Right ventricle myocardium inferior (tissue), 1 donor: Measurements from ENCODE around the gene KIDINS220. TPM values are rescaled to one million over a fixed set of nuclear protein-coding genes. Genes with fewer than 3 reads are reported as not detected.

Experiments
- ATAC-seq: fragments of 200-7000 bp; cut with Tn5 transposase; one replicate; pipeline ENCODE4 v1.9.1; 2020; ENCODE audit warnings: mild to moderate bottlenecking, moderate library complexity
- DNase-seq: peaks from one replicate; pipeline ENCODE4 v3.0.0; 2021; ENCODE audit errors: missing footprints
- intact Hi-C: fragments of 100-400 bp; cut with DNase I; formaldehyde crosslinking; loops from one replicate; pipeline ENCODE4 v1.11.0; 2022
- total RNA-seq: library from RNA; stranded (reverse); fragmentation: NEBNext Ultra II Directional; extraction: Animal tissue kit (Norgen Biotek cat#: 25700); gene quantifications from one replicate; pipeline ENCODE4 v1.2.1, GENCODE V29; 2021
- donor health status: DM: no; HTN: yes; CAD: no; lungs with severe emphysema.

The KIDINS220 gene
- total RNA-seq, 1 donor from 2014 or later = 49.0 TPM

DNA sequence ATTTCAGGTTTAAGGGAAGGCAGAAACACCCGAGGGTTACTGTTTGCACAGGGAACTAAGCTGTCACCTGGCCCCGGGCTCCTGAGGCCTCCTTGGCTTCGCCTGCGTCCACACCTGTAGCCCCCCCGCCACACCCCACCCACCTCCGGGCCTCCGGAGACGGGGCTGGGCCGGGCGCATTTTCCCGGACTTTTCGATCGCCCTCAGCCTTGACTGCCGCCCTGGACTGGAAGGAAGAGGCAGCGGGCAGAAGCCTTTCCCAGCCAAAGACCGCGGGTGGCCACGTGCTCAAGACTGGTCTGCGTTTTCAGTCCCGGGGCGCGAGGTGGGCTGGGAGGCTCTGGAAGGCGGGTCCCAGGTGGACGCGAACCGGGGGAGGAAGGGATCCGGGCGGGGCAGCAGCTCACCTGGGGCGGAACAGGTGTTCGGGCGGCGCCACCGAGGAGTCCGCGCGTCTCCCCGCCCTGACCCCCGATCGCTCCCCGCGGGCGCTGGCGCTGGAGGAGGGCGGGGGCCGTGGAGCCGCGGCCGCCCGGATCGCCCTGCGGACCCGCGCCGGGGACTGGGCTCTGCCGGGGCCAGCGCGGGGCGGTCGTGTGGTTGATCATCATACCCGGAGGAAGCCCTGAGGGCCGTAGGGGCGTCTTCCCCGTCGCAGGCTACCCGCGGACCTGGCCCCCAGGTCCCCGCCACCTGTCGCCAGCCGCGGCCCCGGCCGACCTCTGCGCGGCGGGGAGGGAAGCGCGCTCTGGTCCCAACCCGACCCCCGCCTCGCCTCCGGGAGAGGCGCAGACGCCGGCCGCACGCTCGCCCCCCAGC, 152.3 kb downstream of the KIDINS220 start:
- ATAC-seq (no peak), DNase-seq (peak; percentile 86)
- intact Hi-C loops = loop anchor here (5.0 to 10.0 kb wide), 8 partner anchors 250 to 1590 kb away; no protein-coding TSS in a partner anchor

DNA sequence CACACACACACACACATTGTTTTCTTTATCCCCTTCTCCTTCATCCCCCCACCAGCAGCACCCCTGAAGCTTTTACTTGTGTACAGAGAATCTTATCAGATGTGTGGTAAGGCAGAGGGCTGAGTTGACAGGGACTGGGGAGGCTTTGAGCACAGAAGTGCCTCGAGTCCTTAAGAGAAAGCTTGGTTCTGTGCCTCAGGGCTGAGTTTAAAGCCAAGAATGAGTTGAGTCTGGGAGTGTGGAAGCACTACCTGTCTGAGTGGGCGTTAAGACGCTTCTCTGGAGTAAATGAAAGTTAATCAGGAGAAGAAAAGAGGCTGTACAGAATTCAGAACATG, 152.9 kb downstream of the KIDINS220 start:
- intact Hi-C loops = loop anchor here (5.0 to 10.0 kb wide), 7 partner anchors 250 to 1590 kb away; no protein-coding TSS in a partner anchor
- ATAC-seq = no peak
- DNase-seq = no peak

DNA sequence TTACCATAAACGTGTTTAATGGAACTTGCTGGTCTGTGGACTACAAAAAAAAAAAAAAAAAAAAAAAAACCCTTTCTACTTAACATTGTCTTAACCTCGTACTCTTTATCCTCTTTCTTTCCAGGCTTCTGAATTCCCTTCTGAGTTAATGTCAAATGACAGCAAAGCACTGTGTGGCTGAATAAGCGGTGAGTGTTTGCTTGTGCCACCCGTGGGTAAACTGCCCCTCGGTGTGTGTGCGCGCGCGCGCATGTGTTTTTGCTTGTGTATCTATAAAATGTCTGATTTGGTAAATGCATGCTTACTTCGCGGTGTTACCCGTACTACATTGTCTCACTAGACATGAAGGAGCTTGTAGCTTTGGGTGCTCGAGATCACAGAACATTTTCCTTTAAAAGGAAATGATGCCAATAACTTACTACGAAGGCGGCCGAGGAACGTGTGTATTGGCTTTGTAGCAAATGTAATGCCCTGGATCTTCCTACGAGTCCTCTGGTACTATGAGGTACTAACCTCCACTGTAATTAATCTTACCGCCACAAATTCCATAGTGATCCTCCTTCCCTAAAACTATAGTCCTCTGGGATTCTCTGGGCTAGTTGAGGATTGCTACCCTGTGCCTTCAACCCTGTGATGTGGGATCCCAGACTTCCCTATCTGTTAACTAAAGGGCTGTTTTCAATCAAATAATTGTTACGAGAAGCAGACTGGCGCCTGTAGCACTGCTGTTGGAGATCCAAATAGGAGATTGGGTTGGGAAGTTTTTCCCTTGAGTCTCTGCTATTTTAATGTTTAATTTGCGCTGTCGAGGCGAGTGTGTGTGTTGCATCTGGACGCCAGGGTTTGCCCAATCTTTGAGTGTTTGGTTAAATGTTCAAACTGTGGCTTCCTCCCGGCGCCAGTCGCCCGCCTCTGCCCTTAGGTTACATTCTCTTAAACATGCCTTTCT, 154.4 kb downstream of the KIDINS220 start:
- DNase-seq = peak; percentile 80

DNA sequence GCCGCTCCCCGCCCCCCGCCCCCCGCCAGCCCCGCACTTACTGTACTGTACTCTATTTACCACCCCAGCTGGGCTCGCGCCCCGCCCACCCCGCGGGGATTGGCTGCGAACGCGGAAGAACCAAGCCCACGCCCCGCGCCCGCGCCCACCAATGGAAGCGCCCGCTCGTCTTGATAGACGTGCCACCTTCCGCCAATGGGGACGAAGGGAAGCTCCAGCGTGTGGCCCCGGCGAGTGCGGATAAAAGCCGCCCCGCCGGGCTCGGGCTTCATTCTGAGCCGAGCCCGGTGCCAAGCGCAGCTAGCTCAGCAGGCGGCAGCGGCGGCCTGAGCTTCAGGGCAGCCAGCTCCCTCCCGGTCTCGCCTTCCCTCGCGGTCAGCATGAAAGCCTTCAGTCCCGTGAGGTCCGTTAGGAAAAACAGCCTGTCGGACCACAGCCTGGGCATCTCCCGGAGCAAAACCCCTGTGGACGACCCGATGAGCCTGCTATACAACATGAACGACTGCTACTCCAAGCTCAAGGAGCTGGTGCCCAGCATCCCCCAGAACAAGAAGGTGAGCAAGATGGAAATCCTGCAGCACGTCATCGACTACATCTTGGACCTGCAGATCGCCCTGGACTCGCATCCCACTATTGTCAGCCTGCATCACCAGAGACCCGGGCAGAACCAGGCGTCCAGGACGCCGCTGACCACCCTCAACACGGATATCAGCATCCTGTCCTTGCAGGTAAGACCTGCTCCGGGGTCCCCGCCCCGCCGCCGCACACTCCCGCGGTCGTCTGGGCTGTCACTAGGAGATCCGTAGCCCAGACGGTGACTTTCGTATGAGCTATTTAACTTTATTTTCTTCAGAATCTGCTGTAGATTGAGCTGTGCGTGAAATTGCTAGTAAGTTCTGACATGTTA, 155.4 kb downstream of the KIDINS220 start, which contains the start of gene ID2:
Gene ID2, plus strand, starts transcription at position 271 of the 907 bp plus-strand sequence. Its CDS starts 110 bp downstream, at position 381.
- intact Hi-C loops = loop anchor here (2.0 to 10.0 kb wide), 8 partner anchors 157 to 1587 kb away; no protein-coding TSS in a partner anchor
- ATAC-seq = peak; percentile 87
- peak; percentile 100 for DNase-seq

More for the DNA sequence above, 154.4 kb downstream of the KIDINS220 start:
- no peak for ATAC-seq
- intact Hi-C loops = loop anchor here (2.0 to 10.0 kb wide), 8 partner anchors 158 to 1588 kb away; no protein-coding TSS in a partner anchor

DNA sequence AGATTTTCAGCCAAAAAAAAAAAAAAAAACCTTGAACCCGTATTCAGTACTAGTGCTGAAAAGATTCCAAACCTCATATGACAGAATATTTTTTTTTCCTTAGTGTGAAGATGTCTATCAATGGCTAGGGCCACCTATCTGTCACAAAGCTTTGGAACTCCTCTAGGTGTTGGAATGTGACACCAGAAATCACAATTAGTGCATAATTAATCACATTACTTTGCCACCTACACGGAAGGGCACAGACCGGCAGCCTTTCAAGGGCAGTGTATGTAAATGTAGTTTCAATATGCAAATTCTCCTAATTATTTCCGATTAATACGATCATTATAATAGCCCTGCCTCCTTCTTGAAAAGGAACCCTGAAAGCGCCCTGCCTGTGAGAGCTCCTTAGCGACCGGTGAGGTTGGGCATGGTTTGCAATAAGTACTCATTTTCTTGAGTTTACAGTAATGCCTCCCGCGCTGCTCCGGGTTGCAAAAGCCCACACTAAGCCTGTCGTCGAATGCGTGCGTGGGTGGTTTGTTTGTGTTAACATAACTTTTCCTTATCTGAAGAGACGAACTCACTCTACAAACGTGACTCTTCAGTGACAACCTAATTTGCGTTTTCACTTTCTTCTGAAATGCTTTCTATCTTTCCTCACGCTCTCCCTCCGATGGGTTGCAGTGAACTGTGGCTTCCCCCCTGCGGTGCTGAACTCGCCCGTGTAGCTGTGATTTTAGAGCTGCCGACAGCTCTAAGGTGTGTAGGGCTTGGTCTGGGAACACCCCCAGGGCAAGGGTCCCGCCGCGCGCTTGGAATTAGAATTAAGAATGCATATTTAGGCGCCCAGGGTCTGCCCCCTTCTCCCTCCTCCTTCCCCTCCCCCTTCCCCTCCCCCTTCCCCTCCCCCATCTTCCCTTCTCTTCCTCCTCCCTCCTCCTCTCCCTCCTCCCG, 156.3 kb downstream of the KIDINS220 start:
- peak; percentile 84 for DNase-seq
- intact Hi-C loops = loop anchor here (5.0 to 10.0 kb wide), 7 partner anchors 246 to 1586 kb away; no protein-coding TSS in a partner anchor
- ATAC-seq = no peak

DNA sequence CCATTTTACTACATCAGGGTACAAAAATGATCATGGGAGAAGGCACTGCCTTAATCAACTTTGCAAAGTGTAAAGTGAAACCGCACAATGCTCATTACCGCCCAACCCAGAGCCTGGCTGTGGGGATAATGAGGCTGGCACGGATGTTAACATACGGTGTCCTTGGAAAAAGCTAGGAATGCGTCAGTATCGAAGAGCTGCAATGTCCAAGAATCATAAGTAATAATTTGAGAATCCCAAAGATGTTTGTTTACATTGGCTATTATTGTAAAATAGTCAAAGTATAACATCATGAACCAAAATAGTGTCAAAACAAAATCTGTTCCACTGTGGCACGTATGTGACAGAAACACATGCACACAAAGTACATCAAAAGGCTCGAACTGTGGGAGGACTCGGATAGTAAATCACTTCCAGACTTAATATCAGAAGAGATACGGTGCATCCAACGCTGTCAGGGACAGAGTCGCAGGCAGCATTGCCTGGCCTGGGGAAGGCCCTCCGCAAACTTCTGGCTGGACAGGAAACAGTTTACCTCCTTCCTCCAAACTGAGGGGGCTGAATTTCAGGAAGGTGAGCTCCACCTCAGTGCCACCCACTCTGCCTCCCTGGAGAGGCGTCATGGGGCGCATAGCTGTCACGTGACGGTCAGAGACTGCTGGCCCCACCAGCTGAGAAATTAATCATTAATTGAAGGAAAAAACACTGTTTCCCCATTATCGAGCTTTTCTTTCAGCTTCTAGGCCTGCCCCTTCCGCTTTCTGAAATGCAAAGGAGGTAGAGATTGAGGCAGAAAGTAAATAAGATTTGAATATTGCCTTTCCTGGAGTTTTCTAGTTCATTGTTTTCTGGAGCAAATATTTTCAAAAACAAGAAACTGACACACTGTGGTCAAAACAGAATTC, 157.3 kb downstream of the KIDINS220 start:
- intact Hi-C loops = loop anchor here (2.0 to 10.0 kb wide), 10 partner anchors 97 to 1585 kb away; no protein-coding TSS in a partner anchor
- no peak for ATAC-seq
- no peak for DNase-seq

DNA sequence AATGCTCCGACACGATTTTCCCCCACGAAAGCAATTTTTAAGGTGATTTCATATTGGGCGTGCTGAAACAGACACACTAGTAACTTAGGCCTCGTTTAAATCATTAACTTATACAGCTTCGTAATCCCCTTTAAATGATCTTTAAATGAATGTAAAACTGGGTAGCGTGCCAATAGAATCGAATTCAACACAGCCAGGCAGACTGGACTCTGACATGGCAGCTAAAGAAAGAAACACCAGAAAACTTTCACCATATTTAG, 157.9 kb downstream of the KIDINS220 start:
- no peak for DNase-seq
- intact Hi-C loops = loop anchor here (2.0 to 5.0 kb wide), 3 partner anchors 97 to 542 kb away; no protein-coding TSS in a partner anchor
- ATAC-seq = no peak

Other genes starting within 250 kb of the KIDINS220 start
- gene ID2, start 155.6 kb downstream of the KIDINS220 start, total RNA-seq = 31.3 TPM
- 13.9 TPM for gene MBOAT2, start 166.1 kb upstream of the KIDINS220 start, total RNA-seq